CMK (cell line): ENCODE measurements around the gene NDUFS6.
"Not testable (repeated sequence)": the region's sequence is repeated elsewhere in the genome, so short reads cannot be mapped to it uniquely, and the experiment has no call there.

ENCODE experiments used
- DNase-seq: peaks from one replicate; pipeline ENCODE4 v3.0.0-alpha.2; 2010; ENCODE audit warnings: low read depth

NDUFS6 gene

DNA sequence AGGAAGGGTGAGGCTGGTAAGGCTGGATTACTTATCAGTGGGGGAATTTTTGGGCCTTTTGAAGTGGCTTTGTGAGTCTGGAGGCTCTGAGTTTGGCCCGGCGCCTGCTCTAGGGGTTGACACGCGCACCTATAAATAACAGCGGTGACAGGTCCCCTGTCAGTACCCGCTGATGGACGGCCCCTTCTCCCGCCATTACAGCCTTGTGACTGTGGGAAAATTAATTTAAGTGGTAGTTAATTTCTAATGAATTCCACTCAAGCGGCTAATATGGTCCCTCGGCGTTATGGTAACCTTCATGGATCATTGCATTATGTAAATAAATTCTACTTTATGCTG, 18.0 kb upstream of the NDUFS6 start:
- no peak for DNase-seq

DNA sequence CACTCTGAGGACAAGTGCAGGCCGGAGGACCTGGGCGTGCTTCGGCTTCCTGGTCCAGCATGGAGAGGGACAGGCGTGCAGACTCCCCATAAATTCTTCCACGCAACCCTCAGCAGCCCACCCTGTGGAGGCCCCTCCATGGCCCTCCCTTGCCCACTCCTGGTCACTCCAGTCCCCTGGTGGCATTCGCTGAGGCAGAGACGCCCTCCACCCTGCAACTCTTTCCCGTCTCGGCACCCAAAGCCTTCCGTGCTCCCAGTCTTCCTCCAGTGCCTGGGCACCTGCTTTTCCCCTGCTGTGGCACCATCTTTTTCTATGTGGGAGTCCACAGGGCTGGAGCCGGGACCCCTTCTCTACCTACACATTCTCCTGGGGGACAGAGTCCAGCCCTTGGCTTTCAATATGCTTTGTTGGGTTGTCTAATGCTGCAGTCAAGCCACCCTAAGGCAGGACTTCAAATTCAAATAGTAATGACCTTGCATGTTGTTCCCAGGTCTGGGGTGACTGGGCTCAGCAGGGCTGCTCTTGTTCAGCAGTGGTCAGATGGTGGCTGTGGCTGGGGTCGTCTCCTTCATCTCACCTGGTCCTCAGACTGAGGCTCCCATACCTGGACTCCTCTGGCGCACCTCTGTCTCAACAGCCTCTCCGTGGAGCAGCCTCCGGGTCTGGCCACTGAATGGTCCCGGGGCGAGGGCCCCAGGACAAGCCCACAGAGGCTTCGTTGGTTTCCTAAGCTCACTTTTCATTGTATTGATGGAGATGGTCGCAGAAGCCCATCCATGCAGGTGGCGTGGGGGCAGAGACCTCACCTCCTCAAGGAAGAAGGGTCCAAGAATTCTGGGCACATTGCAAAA, 16.8 kb upstream of the NDUFS6 start:
- DNase-seq = no peak

- no peak for DNase-seq
These were observed 16.1 kb upstream of the NDUFS6 start for GRCh38 chr5:1785062-1785461.

- DNase-seq = no peak
These were observed 15.2 kb upstream of the NDUFS6 start for GRCh38 chr5:1785984-1786383.

DNA sequence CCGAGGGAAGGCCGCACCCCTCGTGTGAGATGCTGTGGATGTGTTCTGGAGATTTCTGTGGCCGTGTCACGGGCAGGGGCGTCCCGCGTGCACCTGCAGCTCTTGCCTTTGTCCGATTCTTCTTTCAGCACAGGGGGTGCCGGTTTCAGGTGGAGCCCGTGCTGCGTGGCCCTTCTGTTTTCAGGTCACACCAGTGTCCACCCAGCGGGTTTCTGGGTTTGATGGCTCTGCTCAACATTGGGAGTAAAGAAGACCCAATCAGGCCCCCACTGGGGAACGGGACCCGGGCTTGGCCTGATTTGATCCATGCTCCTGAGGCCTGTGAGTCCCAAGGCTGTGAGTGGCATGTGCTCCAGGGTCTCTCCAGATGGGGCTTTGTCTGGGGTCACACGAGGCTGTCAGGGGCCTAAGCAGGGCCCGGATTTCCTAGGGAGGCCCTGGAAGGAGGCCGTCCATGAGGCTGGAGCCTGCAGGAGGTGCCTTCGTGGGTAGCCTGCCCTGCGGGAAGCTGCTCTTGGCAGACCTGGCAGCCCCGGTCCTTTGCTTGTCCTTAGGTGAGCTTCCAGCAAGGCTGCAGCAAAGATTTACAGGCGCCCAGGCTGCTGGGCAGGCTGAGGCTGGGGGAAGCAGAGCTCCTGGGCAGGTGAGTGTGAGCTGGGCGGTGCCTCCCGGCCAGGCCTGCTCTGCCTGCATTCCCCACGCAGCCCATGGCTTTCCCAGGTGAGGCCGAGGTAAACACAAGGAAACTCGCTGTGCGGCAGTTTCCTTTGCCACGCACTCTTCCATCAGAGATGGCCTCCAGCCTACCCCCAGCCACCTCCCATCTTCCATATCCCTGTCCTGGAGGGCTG, 14.4 kb upstream of the NDUFS6 start:
- no peak for DNase-seq

- no peak for DNase-seq
These were observed 13.6 kb upstream of the NDUFS6 start for GRCh38 chr5:1787472-1788047.

- DNase-seq = no peak
These were observed 13.0 kb upstream of the NDUFS6 start for GRCh38 chr5:1788200-1788599.

GRCh38 chr5:1788828-1789227, 12.4 kb upstream of the NDUFS6 start:
- DNase-seq = no peak

- DNase-seq = not testable (repeated sequence)
These were observed 11.8 kb upstream of the NDUFS6 start for GRCh38 chr5:1789438-1789833.

- DNase-seq = no peak
These were observed 11.3 kb upstream of the NDUFS6 start for GRCh38 chr5:1789834-1790471.

- no peak for DNase-seq
These were observed 10.0 kb upstream of the NDUFS6 start for GRCh38 chr5:1791176-1791575.

DNA sequence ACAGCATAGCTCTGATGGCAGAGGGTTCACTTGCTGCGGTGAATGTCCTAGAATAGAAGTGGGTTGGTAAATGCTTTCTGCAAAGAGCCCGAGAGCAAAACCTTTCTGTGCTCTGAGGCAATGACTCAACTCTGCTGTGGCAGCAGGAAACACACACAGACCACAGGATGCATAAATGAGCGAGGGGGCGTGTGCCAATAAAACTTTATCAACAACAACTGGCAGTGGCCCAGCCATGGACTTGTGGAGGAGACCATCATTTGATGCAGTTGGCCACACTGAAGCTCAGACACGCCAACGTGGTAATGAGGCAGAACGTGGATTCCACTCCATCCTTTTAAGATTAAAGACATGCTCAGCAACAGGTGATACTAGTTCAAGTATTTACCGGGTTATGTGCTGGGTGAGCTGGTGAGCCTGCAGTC, 8.4 kb upstream of the NDUFS6 start:
- no peak for DNase-seq

DNA sequence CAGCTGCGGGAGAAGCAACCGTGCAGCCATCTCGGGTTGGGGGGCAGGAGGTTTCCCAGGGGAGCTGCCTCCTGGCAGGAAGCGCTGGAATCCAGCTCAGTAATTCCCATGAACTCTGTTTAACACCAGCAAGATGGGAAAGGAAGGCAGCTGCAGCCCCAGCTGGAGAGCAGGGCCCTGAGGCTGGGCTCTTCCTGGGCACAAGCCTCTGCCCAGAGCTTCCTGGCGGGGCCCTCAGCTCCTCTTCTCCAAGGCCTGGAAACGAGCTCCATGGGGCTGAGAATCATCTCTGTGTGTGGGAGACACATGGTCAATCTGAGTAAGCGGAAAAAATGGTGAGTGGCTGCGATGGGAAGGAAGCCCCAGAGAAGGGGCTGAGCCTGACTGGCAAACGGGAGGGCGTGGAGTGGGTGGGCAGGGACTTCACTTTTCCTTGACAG, 7.9 kb upstream of the NDUFS6 start:
- DNase-seq = no peak

- DNase-seq = no peak
These were observed 7.0 kb upstream of the NDUFS6 start for GRCh38 chr5:1793966-1794900.

DNA sequence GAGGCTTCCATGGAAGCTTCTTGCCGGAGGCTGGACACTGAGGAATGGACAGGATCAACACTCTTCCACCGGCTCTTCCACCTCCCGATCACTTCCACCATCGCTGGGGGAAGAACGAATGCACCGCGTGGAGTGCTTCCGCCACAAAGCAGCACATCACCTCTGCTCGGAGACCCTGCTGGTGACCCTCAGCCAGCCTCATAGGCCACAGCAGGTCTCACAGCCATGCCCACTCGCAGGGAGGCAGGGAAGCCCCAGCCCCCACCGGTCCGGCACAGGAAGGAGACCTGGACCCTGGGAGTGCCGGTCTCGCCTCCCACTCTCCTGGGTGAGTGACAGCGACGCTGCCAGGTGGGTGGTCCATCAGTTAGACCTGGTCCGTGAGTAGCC, 6.3 kb upstream of the NDUFS6 start:
- no peak for DNase-seq

- DNase-seq = no peak
These were observed 5.7 kb upstream of the NDUFS6 start for GRCh38 chr5:1795506-1795905.

- no peak for DNase-seq
These were observed 5.3 kb upstream of the NDUFS6 start for GRCh38 chr5:1795931-1796330.

- no peak for DNase-seq
These were observed 4.7 kb upstream of the NDUFS6 start for GRCh38 chr5:1796371-1797102.

GRCh38 chr5:1797103-1797800, 4.0 kb upstream of the NDUFS6 start:
- DNase-seq = no peak

GRCh38 chr5:1797855-1798254, 3.4 kb upstream of the NDUFS6 start:
- DNase-seq = no peak
